Smooth muscle cell (in vitro differentiated cells): ENCODE data around the gene LYPD6B. TPM values are rescaled to one million over a fixed set of nuclear protein-coding genes. Genes with fewer than 3 reads are reported as not detected.
A peak's percentile ranks its signal among the peaks of the same experiment; 100 is the strongest.

Experiments used
- DNase-seq: peaks from one replicate; lab custom pipeline; 2025; ENCODE audit not compliant: unreplicated experiment; lab: John Stamatoyannopoulos, UW
- H2AFZ ChIP-seq: fragments of 200-600 bp; sonication (generic); 2 replicates; pipeline ENCODE4 v1.6.0; 2016; ENCODE audit warnings: antibody characterized with exemption, low read depth, mild to moderate bottlenecking
- H3F3A ChIP-seq: fragments of 200-600 bp; sonication (generic); 2 replicates; pipeline ENCODE4 v1.6.0; 2017; ENCODE audit warnings: antibody characterized with exemption, low read depth
- H3K27ac ChIP-seq: fragments of 200-600 bp; sonication (generic); 2 replicates; pipeline ENCODE4 v1.5.1; 2016; ENCODE audit warnings: low read depth, mild to moderate bottlenecking
- H3K27me3 ChIP-seq: fragments of 200-600 bp; sonication (generic); 2 replicates; pipeline ENCODE4 v1.6.1; 2016; ENCODE audit warnings: low read depth, mild to moderate bottlenecking
- H3K36me3 ChIP-seq: fragments of 200-600 bp; sonication (generic); 2 replicates; pipeline ENCODE4 v1.5.1; 2016; ENCODE audit warnings: low read depth
- H3K4me1 ChIP-seq: fragments of 200-600 bp; sonication (generic); 2 replicates; pipeline ENCODE4 v1.5.1; 2016; ENCODE audit warnings: low read depth
- H3K4me2 ChIP-seq: fragments of 200-600 bp; sonication (generic); 2 replicates; pipeline ENCODE4 v1.6.0; 2016; ENCODE audit warnings: mild to moderate bottlenecking
- H3K4me3 ChIP-seq: fragments of 200-600 bp; sonication (generic); 2 replicates; pipeline ENCODE4 v1.5.1; 2016; ENCODE audit warnings: mild to moderate bottlenecking
- H3K79me2 ChIP-seq: fragments of 200-600 bp; sonication (generic); 2 replicates; pipeline ENCODE4 v1.6.0; 2016; ENCODE audit warnings: low read depth, mild to moderate bottlenecking
- H3K9ac ChIP-seq: fragments of 200-600 bp; sonication (generic); 2 replicates; pipeline ENCODE4 v1.6.0; 2016; ENCODE audit warnings: low read depth
- H3K9me3 ChIP-seq: fragments of 200-600 bp; sonication (generic); replicated peaks from 2 replicates; pipeline ENCODE4 v1.5.1; 2016; ENCODE audit warnings: low read depth
- H4K20me1 ChIP-seq: fragments of 200-600 bp; sonication (generic); 2 replicates; pipeline ENCODE4 v1.6.0; 2016; ENCODE audit warnings: low read depth
- CTCF ChIP-seq: fragments of 200-600 bp; sonication (generic); IDR thresholded peaks from 2 replicates; pipeline ENCODE4 v1.5.1; 2017; ENCODE audit warnings: borderline replicate concordance, mild to moderate bottlenecking, antibody characterized with exemption; ENCODE audit not compliant: insufficient read depth, poor library complexity, severe bottlenecking
- WGBS: methylation state at CpG from one replicate; pipeline ENCODE4 v1.1.7; 2016; ENCODE audit warnings: low lambda C conversion rate; 5-methylcytosine and 5-hydroxymethylcytosine counted together
- polyA plus RNA-seq: library from polyadenylated mRNA; unstranded; fragments of >200 nt; fragmentation: Nextera tagmentation; extraction: Ambion mirVana; gene quantifications from 2 replicates; pipeline ENCODE4 v1.2.1, GENCODE V29; 2016
- total RNA-seq: library from RNA; depleted of rRNA; stranded (reverse); fragments of >200 nt; gene quantifications from 2 replicates; pipeline ENCODE4 v1.2.3, GENCODE V29; 2014

The LYPD6B gene
- total and polyA plus RNA-seq, 2 experiments from 2014 or later: 4.9 to 10.6 TPM

GRCh38 chr2:149070681-149071320, 32.3 kb downstream of the LYPD6B start:
- H3K4me2 ChIP-seq: no peak overlapping the region
- 71% methylated on average over 9 of the region's 9 CpGs for WGBS
- DNase-seq: no peak
- H3K4me1 ChIP-seq: peaks cover 3% of the 10 kb centered on the region
- no peaks in the 10 kb centered on the region for H3F3A ChIP-seq
- H3K9me3 ChIP-seq: no peaks in the 10 kb centered on the region
- no peaks in the 10 kb centered on the region for H3K36me3 ChIP-seq
- H3K27me3 ChIP-seq: no peaks in the 10 kb centered on the region
- H4K20me1 ChIP-seq: no peaks in the 10 kb centered on the region
- H2AFZ ChIP-seq: no peak overlapping the region
- H3K79me2 ChIP-seq: peaks cover 4% of the 10 kb centered on the region
- no peak for TF ChIP-seq CTCF
- peak overlapping the region; percentile 64 for H3K27ac ChIP-seq
- H3K4me3 ChIP-seq: no peak overlapping the region
- no peak overlapping the region for H3K9ac ChIP-seq

GRCh38 chr2:149075105-149075504, 36.6 kb downstream of the LYPD6B start:
- WGBS: 90% methylated on average over 2 of the region's 2 CpGs
- H3K79me2 ChIP-seq: no peaks in the 10 kb centered on the region
- no peak overlapping the region for H3K9ac ChIP-seq
- no peak overlapping the region for H3K4me3 ChIP-seq
- peaks cover 27% of the 10 kb centered on the region for H3K4me1 ChIP-seq
- no peaks in the 10 kb centered on the region for H3F3A ChIP-seq
- no peak overlapping the region for H3K4me2 ChIP-seq
- no peaks in the 10 kb centered on the region for H4K20me1 ChIP-seq
- no peaks in the 10 kb centered on the region for H3K36me3 ChIP-seq
- H2AFZ ChIP-seq: no peak overlapping the region
- H3K27ac ChIP-seq: no peak overlapping the region
- no peak for DNase-seq
- no peak for TF ChIP-seq CTCF
- no peaks in the 10 kb centered on the region for H3K9me3 ChIP-seq
- H3K27me3 ChIP-seq: no peaks in the 10 kb centered on the region

- H3K4me1 ChIP-seq: peaks cover 28% of the 10 kb centered on the region
- WGBS: 40% methylated on average over 10 of the region's 10 CpGs
- no peaks in the 10 kb centered on the region for H3K9me3 ChIP-seq
- no peak overlapping the region for H3K27ac ChIP-seq
- DNase-seq: no peak
- H3F3A ChIP-seq: no peaks in the 10 kb centered on the region
- H3K36me3 ChIP-seq: no peaks in the 10 kb centered on the region
- no peak for TF ChIP-seq CTCF
- H3K4me2 ChIP-seq: peak overlapping the region; percentile 72
- peak overlapping the region; percentile 76 for H2AFZ ChIP-seq
- peak overlapping the region; percentile 22 for H3K4me3 ChIP-seq
- no peak overlapping the region for H3K9ac ChIP-seq
- no peaks in the 10 kb centered on the region for H3K27me3 ChIP-seq
- H3K79me2 ChIP-seq: no peaks in the 10 kb centered on the region
- H4K20me1 ChIP-seq: no peaks in the 10 kb centered on the region
Measured at GRCh38 chr2:149075853-149076252, 37.4 kb downstream of the LYPD6B start.

- H4K20me1 ChIP-seq: no peaks in the 10 kb centered on the region
- H3K9me3 ChIP-seq: no peaks in the 10 kb centered on the region
- no peaks in the 10 kb centered on the region for H3F3A ChIP-seq
- H3K27ac ChIP-seq: no peak overlapping the region
- H3K4me1 ChIP-seq: peaks cover 37% of the 10 kb centered on the region
- H3K36me3 ChIP-seq: no peaks in the 10 kb centered on the region
- DNase-seq: no peak
- no peaks in the 10 kb centered on the region for H3K27me3 ChIP-seq
- no peak overlapping the region for H3K4me3 ChIP-seq
- H2AFZ ChIP-seq: no peak overlapping the region
- TF ChIP-seq CTCF: no peak
- no peak overlapping the region for H3K9ac ChIP-seq
- WGBS: 10% methylated on average over 5 of the region's 5 CpGs
- no peaks in the 10 kb centered on the region for H3K79me2 ChIP-seq
- H3K4me2 ChIP-seq: peak overlapping the region; percentile 72
Measured at GRCh38 chr2:149076863-149077412, 38.4 kb downstream of the LYPD6B start.
